Gastroesophageal sphincter (tissue), 4 donors: ENCODE results near the gene ATP6V1C2. TPM values are rescaled to one million over a fixed set of nuclear protein-coding genes. Genes with fewer than 3 reads are reported as not detected.
"Not testable (repeated sequence)": the region's sequence is repeated elsewhere in the genome, so short reads cannot be mapped to it uniquely, and the experiment has no call there.

Experiments used
- ATAC-seq: fragments of 150-250 bp; one replicate; pipeline ENCODE4 v1.9.1; 2016; ENCODE audit warnings: mild to moderate bottlenecking, moderate library complexity
- H3K27ac ChIP-seq, 4 donors: fragments of 200-600 bp; sonication (generic) in 3 of 4; 1 replicate in 3 of 4; 2 replicates in 1 of 4; pipeline ENCODE4 v1.5.1; 2016 to 2019
- H3K27me3 ChIP-seq: fragments of 200-600 bp; sonication (generic); one replicate; pipeline ENCODE4 v1.5.1; 2019
- H3K36me3 ChIP-seq, 2 donors: fragments of 200-600 bp; sonication (generic); one replicate each; pipeline ENCODE4 v1.5.1; 2019; ENCODE audit warnings: control low read depth in 1 of 2
- H3K4me1 ChIP-seq, 3 donors: fragments of 200-600 bp; sonication (generic); 1 replicate in 2 of 3; 2 replicates in 1 of 3; pipeline ENCODE4 v1.5.1; 2016 to 2019; ENCODE audit warnings: control low read depth in 2 of 3
- H3K4me3 ChIP-seq, 2 donors: fragments of 200-600 bp; sonication (generic); one replicate each; pipeline ENCODE4 v1.5.1; 2019; ENCODE audit warnings: mild to moderate bottlenecking in 1 of 2, moderate library complexity in 1 of 2
- H3K9me3 ChIP-seq, 3 donors: fragments of 200-600 bp; sonication (generic); one replicate each; pipeline ENCODE4 v1.5.1; 2017 to 2019; ENCODE audit warnings: control low read depth in 2 of 3
- EP300 ChIP-seq: sonication (generic); formaldehyde crosslinking; IDR thresholded peaks from one replicate; pipeline ENCODE4 v1.6.1; 2017; ENCODE audit warnings: antibody characterized with exemption, mild to moderate bottlenecking
- POLR2A ChIP-seq, 2 donors: fragments of 450-650 bp; IDR thresholded peaks; one replicate each; pipeline ENCODE4 v1.6.1; 2017; ENCODE audit warnings: antibody characterized with exemption in 2 of 2, mild to moderate bottlenecking in 2 of 2, moderate library complexity in 1 of 2
- POLR2AphosphoS5 ChIP-seq: sonication (generic); formaldehyde crosslinking; IDR thresholded peaks from one replicate; pipeline ENCODE4 v1.6.1; 2017; ENCODE audit warnings: antibody characterized with exemption
- WGBS, 2 donors: methylation state at CpG; one replicate each; pipeline ENCODE4 v1.1.5; 2018; ENCODE audit warnings: low coverage in 1 of 2; 5-methylcytosine and 5-hydroxymethylcytosine counted together
- total RNA-seq, 4 donors: library from RNA; depleted of rRNA; stranded (reverse); fragments of >200 nt; gene quantifications; one replicate each; pipeline ENCODE4 v1.1.0, GENCODE V29; 2016
- TF ChIP-seq, protein P1 (sequence below), 4 experiments: fragments of 200-600 bp in 2 of 4; fragments of 450-650 bp in 2 of 4; sonication (generic) in 1 of 4; IDR thresholded peaks; one replicate each; pipeline ENCODE4 v1.5.1; 2017 to 2019; ENCODE audit warnings: antibody characterized with exemption in 4 of 4, mild to moderate bottlenecking in 2 of 4, moderate library complexity in 2 of 4

The ATP6V1C2 gene
- total RNA-seq, 4 donors from 2014 or later = 0.42 to 0.45 TPM; not detected in 2

DNA sequence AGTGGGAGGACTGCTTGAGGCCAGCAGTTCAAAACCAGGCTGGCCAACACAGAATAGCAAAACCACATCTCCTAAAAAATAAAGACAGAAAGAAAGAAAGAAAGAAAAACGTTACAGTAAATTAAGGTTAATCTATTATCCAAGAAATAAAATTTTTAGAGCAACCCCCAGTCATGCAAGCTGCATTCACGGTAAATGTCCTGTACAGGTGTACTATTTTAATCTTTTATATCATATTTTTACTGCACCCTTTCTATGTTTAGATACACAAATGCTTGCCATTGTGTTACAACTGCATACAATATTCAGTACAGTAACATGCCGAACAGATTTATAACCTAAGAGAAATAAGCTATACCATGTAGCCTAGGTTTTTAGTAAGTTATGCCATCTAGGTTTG is 85.1 kb downstream of the ATP6V1C2 start:
- no peak for ATAC-seq
- 79 to 84% methylated on average over 2 to 3 of the region's 3 CpGs for WGBS, 2 donors
- Histone ChIP-seq H3K9me3 (no peaks in the 10 kb centered on the region), H3K27ac (no peak overlapping the region), H3K36me3 (peaks cover 0 to 12% of the 10 kb centered on the region in 2 donors), H3K4me1 (peaks cover 0 to 59% (median 0%) of the 10 kb centered on the region in 3 donors), H3K4me3 (no peak overlapping the region), H3K27me3 (no peaks in the 10 kb centered on the region)
- no peak for TF ChIP-seq POLR2A (IDR thresholded peaks at IDR 0.05)
- TF ChIP-seq EP300 = no peak
- TF ChIP-seq, protein P1, sequence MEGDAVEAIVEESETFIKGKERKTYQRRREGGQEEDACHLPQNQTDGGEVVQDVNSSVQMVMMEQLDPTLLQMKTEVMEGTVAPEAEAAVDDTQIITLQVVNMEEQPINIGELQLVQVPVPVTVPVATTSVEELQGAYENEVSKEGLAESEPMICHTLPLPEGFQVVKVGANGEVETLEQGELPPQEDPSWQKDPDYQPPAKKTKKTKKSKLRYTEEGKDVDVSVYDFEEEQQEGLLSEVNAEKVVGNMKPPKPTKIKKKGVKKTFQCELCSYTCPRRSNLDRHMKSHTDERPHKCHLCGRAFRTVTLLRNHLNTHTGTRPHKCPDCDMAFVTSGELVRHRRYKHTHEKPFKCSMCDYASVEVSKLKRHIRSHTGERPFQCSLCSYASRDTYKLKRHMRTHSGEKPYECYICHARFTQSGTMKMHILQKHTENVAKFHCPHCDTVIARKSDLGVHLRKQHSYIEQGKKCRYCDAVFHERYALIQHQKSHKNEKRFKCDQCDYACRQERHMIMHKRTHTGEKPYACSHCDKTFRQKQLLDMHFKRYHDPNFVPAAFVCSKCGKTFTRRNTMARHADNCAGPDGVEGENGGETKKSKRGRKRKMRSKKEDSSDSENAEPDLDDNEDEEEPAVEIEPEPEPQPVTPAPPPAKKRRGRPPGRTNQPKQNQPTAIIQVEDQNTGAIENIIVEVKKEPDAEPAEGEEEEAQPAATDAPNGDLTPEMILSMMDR (IDR thresholded peaks at IDR 0.05) = no peak
- TF ChIP-seq POLR2AphosphoS5 = no peak

DNA sequence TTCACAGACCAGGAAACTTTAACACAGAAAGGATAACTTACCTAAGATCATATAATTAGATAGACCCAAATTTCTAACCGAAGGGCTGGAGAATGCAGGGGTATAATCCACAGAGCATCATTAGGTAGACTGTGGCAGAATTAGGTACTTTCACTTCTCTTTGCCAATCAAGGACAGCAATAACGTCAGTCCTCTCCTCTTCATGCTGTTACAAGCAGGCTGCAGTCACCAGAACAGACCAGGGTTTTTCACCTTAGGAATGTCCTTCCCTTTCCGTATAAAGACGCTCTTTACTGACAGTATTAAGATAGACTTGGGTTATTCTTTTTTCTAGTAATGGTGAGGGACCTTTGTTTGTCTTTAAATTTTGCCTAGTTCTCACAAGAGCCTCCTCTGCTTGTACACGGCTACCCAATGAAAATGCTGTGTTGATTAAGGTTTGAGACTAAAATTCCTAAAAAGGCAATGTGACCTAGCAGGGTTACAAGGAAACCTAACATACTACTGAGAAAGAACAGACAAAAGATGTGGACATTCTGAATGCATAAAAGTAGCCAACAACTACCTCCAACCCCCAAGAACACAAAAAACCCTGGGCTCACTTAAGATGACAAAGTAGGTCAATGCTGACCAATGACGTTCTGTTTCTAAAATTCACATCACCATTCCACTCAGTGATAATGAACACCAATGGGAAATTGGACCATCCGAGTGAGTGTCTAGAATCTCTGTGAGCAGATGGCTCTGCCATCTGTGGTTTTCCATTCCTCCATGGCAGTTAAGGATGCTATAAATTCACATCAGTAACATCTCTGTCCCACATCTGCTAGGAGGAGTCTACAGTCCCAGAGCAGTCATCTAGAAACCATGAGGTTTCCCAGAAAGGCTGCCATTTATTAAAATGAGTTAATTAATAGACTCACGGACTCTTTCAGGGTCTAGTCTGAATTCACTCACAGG is 89.1 kb downstream of the ATP6V1C2 start:
- Histone ChIP-seq H3K4me3 (peak overlapping the region in 1 of 2 donors; percentile 76), H3K36me3 (no peaks in the 10 kb centered on the region), H3K27ac (peak overlapping the region; percentile 4 to 94 (median 92)), H3K9me3 (no peaks in the 10 kb centered on the region), H3K27me3 (no peaks in the 10 kb centered on the region), H3K4me1 (peaks cover 0 to 55% (median 0%) of the 10 kb centered on the region in 3 donors)
- WGBS, 2 donors = 28 to 32% methylated on average over 7 to 8 of the region's 8 CpGs
- ATAC-seq = no peak
- TF ChIP-seq POLR2A (IDR thresholded peaks at IDR 0.05) = no peak
- no peak for TF ChIP-seq POLR2AphosphoS5
- TF ChIP-seq, protein P1 (IDR thresholded peaks at IDR 0.05) = no peak
- TF ChIP-seq EP300 = no peak

- peaks cover 0 to 55% (median 0%) of the 10 kb centered on the region in 3 donors for H3K4me1 ChIP-seq
- H3K4me3 ChIP-seq = peak overlapping the region; percentile 48 to 76
- WGBS, 2 donors = 7 to 10% methylated on average over 2 to 12 of the region's 14 CpGs
- H3K36me3 ChIP-seq = no peaks in the 10 kb centered on the region
- peak overlapping the region; percentile 45 to 94 (median 92) for H3K27ac ChIP-seq
- TF ChIP-seq, protein P1 (IDR thresholded peaks at IDR 0.05) = no peak
- TF ChIP-seq EP300 (no peak), POLR2A (IDR thresholded peaks at IDR 0.05) (no peak)
- no peaks in the 10 kb centered on the region for H3K9me3 ChIP-seq
- no peaks in the 10 kb centered on the region for H3K27me3 ChIP-seq
- no peak for ATAC-seq
Observed at GRCh38 chr2:10811517-10811916, 90.1 kb downstream of the ATP6V1C2 start.

DNA sequence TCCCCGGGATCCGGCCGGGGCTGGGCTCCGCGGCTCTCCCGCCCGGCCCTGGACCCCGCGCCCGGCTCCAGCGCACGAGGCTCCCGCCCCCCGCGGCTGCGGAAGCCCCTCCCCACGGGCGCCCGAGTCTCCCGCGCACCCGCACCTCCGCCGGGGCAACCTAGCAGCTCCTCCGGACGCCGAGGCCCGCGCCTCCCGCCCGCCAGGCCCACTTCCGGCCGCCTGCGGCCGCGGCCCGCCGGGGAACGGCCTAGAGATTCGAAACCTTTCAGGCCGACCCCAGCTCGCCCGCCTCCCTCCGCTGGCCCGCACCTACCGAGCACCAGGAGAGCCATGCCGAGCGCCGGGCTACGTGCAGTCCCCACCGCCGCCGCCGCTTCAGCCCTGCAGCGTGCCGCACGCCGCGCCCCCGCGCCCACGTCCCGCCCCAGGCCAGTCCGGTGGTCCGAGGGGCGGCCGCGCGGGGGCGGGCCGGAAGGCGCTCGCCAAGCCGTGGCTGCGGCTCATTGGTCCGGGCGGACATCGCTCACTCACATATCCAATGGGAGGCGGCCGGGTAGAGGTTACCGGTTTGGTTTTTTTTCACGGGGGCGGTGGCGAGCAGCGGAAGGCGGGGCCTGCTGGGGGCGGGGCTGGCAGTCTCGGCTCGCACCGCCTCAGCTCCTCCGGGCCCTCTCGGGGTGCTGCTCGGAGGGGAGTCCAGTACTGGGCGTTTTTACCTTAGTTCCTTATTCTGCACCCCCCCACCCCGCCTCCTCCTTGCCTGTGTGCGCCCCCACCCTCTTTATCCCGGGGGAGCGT is 91.1 kb downstream of the ATP6V1C2 start, which contains the start of gene PDIA6:
PDIA6 (minus strand) TSS at position 424 of the 801 bp plus-strand sequence; CDS start at position 335, 89 bp downstream.
- peak within 1 kb of the TSS; percentile 45 to 94 (median 92) for H3K27ac ChIP-seq
- 0% methylated on average over 6 to 11 of the region's 98 CpGs for WGBS, 2 donors
- H3K36me3 ChIP-seq = no peaks in the 10 kb centered on the region

GRCh38 chr2:10813163-10814138 is 92.0 kb downstream of the ATP6V1C2 start:
- ATAC-seq = peak; percentile 40
- not testable (repeated sequence) for H3K36me3 ChIP-seq, H3K27me3 ChIP-seq, H3K9me3 ChIP-seq
- Histone ChIP-seq H3K4me3 (peak overlapping the region; percentile 36 to 76), H3K27ac (peak overlapping the region in 3 of 4 donors; percentile 90 to 94 (median 93)), H3K4me1 (peaks cover 0 to 38% (median 0%) of the 10 kb centered on the region in 3 donors)
- WGBS, 2 donors = 50 to 67% methylated on average over 18 to 25 of the region's 37 CpGs

More for the DNA sequence above, 91.1 kb downstream of the ATP6V1C2 start, which contains the start of gene PDIA6:
- H3K9me3 ChIP-seq = no peaks in the 10 kb centered on the region
- TF ChIP-seq POLR2A (IDR thresholded peaks at IDR 0.05) = peak; percentile 71 to 80
- TF ChIP-seq, protein P1 (IDR thresholded peaks at IDR 0.05) = peak in 3 of 4 experiments; percentile 21 to 59 (median 57)
- TF ChIP-seq POLR2AphosphoS5 = peak; percentile 50
- TF ChIP-seq EP300 = no peak
- H3K4me3 ChIP-seq = peak within 1 kb of the TSS; percentile 48 to 76
- no peaks in the 10 kb centered on the region for H3K27me3 ChIP-seq
- ATAC-seq = peak; percentile 100
- H3K4me1 ChIP-seq = peaks cover 0 to 47% (median 0%) of the 10 kb centered on the region in 3 donors
